B cell (primary cell): ENCODE results near the gene ZNF14.

ENCODE experiments used
- EZH2 ChIP-seq: IDR thresholded peaks from 2 replicates; pipeline ENCODE4 v1.6.1; 2012; ENCODE audit warnings: borderline replicate concordance, low read depth, mild to moderate bottlenecking, moderate library complexity, low read length; ENCODE audit not compliant: insufficient read depth, poor library complexity, severe bottlenecking
- TF ChIP-seq, protein P1 (sequence below): fragments of 200-600 bp; IDR thresholded peaks from one replicate; pipeline ENCODE4 v1.8.0; 2022; ENCODE audit warnings: antibody characterized with exemption, mild to moderate bottlenecking

DNA sequence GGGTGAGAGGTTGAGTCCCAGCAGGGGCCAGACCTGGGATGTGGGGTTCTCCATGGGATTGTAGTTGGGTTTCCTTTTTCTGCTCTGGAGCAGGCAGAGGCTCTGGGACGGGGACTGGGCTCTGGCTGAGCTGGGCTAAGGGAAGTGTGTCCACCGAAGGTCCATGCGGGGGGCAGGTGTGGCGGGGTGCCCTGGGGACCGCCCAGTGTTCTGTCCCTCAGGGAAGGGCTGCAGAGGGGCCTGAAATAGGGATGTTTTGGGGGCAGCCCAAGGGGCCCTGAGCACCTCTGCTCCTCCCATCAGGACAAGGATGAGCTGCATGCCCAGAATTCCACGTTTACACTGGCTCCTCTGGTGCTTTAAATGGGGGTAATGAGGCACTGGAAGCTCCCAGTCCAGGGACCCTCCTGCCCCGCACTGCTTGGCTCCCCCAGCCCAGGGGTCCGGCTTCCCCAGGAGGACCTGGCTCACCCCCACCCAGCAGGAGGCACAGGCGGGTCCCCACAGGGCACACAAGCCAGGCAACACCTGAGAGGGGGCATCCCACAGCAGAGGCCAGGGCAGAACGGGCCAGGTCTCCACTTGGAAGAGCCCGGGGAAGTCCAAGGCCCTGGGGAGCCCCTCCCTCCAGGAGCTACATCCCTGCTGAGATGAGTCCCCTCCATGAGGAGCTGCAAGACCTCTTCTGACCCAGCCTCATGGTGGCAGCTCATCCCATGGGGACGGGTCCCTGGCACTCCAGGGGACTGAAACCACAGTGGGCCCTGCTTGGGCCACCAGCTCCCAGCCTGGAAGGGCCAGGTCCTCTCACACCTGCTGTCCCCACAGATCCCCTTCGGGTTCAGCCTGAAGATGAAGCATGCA lies 14.7 kb upstream of the ZNF14 start:
- TF ChIP-seq, protein P1, sequence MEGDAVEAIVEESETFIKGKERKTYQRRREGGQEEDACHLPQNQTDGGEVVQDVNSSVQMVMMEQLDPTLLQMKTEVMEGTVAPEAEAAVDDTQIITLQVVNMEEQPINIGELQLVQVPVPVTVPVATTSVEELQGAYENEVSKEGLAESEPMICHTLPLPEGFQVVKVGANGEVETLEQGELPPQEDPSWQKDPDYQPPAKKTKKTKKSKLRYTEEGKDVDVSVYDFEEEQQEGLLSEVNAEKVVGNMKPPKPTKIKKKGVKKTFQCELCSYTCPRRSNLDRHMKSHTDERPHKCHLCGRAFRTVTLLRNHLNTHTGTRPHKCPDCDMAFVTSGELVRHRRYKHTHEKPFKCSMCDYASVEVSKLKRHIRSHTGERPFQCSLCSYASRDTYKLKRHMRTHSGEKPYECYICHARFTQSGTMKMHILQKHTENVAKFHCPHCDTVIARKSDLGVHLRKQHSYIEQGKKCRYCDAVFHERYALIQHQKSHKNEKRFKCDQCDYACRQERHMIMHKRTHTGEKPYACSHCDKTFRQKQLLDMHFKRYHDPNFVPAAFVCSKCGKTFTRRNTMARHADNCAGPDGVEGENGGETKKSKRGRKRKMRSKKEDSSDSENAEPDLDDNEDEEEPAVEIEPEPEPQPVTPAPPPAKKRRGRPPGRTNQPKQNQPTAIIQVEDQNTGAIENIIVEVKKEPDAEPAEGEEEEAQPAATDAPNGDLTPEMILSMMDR, result no peak
- no peak for TF ChIP-seq EZH2
